K562 (cell line): ENCODE results near the gene HSF2. TPM values are rescaled to one million over a fixed set of nuclear protein-coding genes. Genes with fewer than 3 reads are reported as not detected.

ENCODE experiments used
- ARID2 ChIP-seq: fragments of 450-650 bp; IDR thresholded peaks from 2 replicates; pipeline ENCODE4 v1.6.1; 2017; ENCODE audit warnings: antibody characterized with exemption, mild to moderate bottlenecking
- CREB1 ChIP-seq, 2 experiments: sonication (generic) in 1 of 2; formaldehyde crosslinking in 1 of 2; IDR thresholded peaks; 2 replicates each; pipeline versions ENCODE4 v1.6.1 to v1.8.0; 2012 to 2022; ENCODE audit warnings: inconsistent platforms in 1 of 2, mild to moderate bottlenecking in 1 of 2, missing genetic modification reagents in 1 of 2, moderate library complexity in 1 of 2
- CREM ChIP-seq: IDR thresholded peaks from 2 replicates; pipeline ENCODE4 v1.6.1; 2014; ENCODE audit warnings: antibody characterized with exemption, low read depth
- CTBP1 ChIP-seq: fragments of 450-650 bp; IDR thresholded peaks from 2 replicates; pipeline ENCODE4 v1.6.1; 2016; ENCODE audit warnings: borderline replicate concordance
- HBP1 ChIP-seq: fragments of 450-650 bp; formaldehyde crosslinking; IDR thresholded peaks from 2 replicates; pipeline ENCODE4 v1.4.0; 2022; ENCODE audit warnings: missing genetic modification characterization
- NELFE ChIP-seq: IDR thresholded peaks from 2 replicates; pipeline ENCODE4 v1.6.1; 2011; ENCODE audit warnings: mild to moderate bottlenecking; ENCODE audit not compliant: insufficient read depth, insufficient read length
- NONO ChIP-seq, 2 experiments: fragments of 200-400 bp in 1 of 2; fragments of 450-650 bp in 1 of 2; formaldehyde crosslinking in 1 of 2; IDR thresholded peaks; 2 replicates each; pipeline ENCODE4 v1.6.1; 2017; ENCODE audit warnings: low read depth in 2 of 2, mild to moderate bottlenecking in 2 of 2, moderate library complexity in 2 of 2, low read length in 1 of 2
- NR3C1 ChIP-seq: sonication (generic); formaldehyde crosslinking; IDR thresholded peaks from 2 replicates; pipeline ENCODE4 v1.8.1; 2022; ENCODE audit warnings: missing genetic modification reagents
- PCBP2 ChIP-seq: fragments of 200-400 bp; formaldehyde crosslinking; IDR thresholded peaks from 2 replicates; pipeline ENCODE4 v1.6.1; 2018; ENCODE audit warnings: low read length, low read depth, mild to moderate bottlenecking, moderate library complexity; ENCODE audit not compliant: poor library complexity, severe bottlenecking
- PKNOX1 ChIP-seq: fragments of 450-650 bp; IDR thresholded peaks from 2 replicates; pipeline ENCODE4 v1.6.1; 2016
- RBFOX2 ChIP-seq: fragments of 200-400 bp; formaldehyde crosslinking; IDR thresholded peaks from 2 replicates; pipeline ENCODE4 v1.6.1; 2017; ENCODE audit warnings: low read depth, mild to moderate bottlenecking, low read length, moderate library complexity
- RBM15 ChIP-seq: fragments of 200-400 bp; formaldehyde crosslinking; IDR thresholded peaks from 2 replicates; pipeline ENCODE4 v1.6.1; 2018; ENCODE audit warnings: mild to moderate bottlenecking, low read length, moderate library complexity; ENCODE audit not compliant: insufficient read depth
- ZBTB5 ChIP-seq: fragments of 450-650 bp; IDR thresholded peaks from 2 replicates; pipeline ENCODE4 v1.6.1; 2017; ENCODE audit warnings: antibody characterized with exemption
- ZNF184 ChIP-seq: sonication (generic); formaldehyde crosslinking; IDR thresholded peaks from 2 replicates; pipeline ENCODE4 v1.5.0; 2020; ENCODE audit warnings: missing genetic modification reagents
- ZNF518B ChIP-seq: fragments of 250-450 bp; sonication (Bioruptor Pico); IDR thresholded peaks from 2 replicates; pipeline ENCODE4 v1.5.0; 2021; ENCODE audit warnings: mild to moderate bottlenecking, moderate library complexity
- ZNF695 ChIP-seq: fragments of 450-650 bp; formaldehyde crosslinking; IDR thresholded peaks from 2 replicates; pipeline ENCODE4 v1.4.0; 2020; ENCODE audit warnings: mild to moderate bottlenecking, moderate library complexity
- ZNF717 ChIP-seq: fragments of 250-450 bp; sonication (Bioruptor Pico); IDR thresholded peaks from 2 replicates; pipeline ENCODE4 v1.5.0; 2021
- ZNF785 ChIP-seq: fragments of 250-450 bp; sonication (Bioruptor Pico); IDR thresholded peaks from 2 replicates; pipeline ENCODE4 v1.4.0; 2020; ENCODE audit warnings: mild to moderate bottlenecking
- polyA plus RNA-seq, 8 experiments: library from polyadenylated mRNA; depleted of rRNA in 4 of 8; stranded (reverse) in 5 of 8; unstranded in 3 of 8; fragments of >200 nt; fragmentation: Nextera tagmentation in 2 of 8; fragmentation: Illumina TruSeq in 1 of 8; extraction: Ambion mirVana in 2 of 8; extraction: Trizol in 1 of 8; gene quantifications; 2 replicates each; pipeline versions ENCODE4 v1.2.1 to v1.2.3, GENCODE V29; 2011 to 2014; ENCODE audit warnings: inconsistent platforms in 1 of 8, missing spikeins in 1 of 8
- total RNA-seq, 7 experiments: library from RNA; depleted of rRNA in 6 of 7; stranded (reverse); fragments of >200 nt in 6 of 7; fragmentation: Illumina TruSeq in 2 of 7; extraction: Trizol in 2 of 7; gene quantifications; 2 replicates each; pipeline versions ENCODE4 v1.2.1 to v1.2.3, GENCODE V29; 2011 to 2021; ENCODE audit warnings: low replicate concordance in 1 of 7

The HSF2 gene
- total and polyA plus RNA-seq, 9 of the 15 experiments (the other 6 are each of a cell fraction or from before 2014, with no cell fraction given): 19.1 to 73.1 (median 29.2) TPM

GRCh38 chr6:122399348-122400120 is at the start of gene HSF2 (continued):
- TF ChIP-seq ZNF518B (CRISPR knock-in tag) (no peak), CREM (peak; percentile 89), ZNF785 (CRISPR knock-in tag) (no peak), PKNOX1 (peak; percentile 88), ZNF695 (no peak), NONO (IDR thresholded peaks at IDR 0.05; ENCODE audit: low read depth in 2 of 2, low read length in 1 of 2) (no peak), NR3C1 (CRISPR knock-in tag) (no peak), PCBP2 (no peak), CREB1 (IDR thresholded peaks at IDR 0.05) (peak; percentile 81), CREB1 (CRISPR knock-in tag; IDR thresholded peaks at IDR 0.05) (peak; percentile 64), NELFE (no peak), RBM15 (no peak), ZNF184 (CRISPR knock-in tag) (no peak), CTBP1 (peak; percentile 64), ZBTB5 (no peak), ARID2 (no peak), ZNF717 (CRISPR knock-in tag) (no peak), RBFOX2 (peak; percentile 84), HBP1 (CRISPR knock-in tag) (no peak)
